GM21381 (cell line): Measurements from ENCODE around the gene NOP9.
A peak's percentile ranks its signal among the peaks of the same experiment; 100 is the strongest.

Experiments
- ATAC-seq: cut with Tn5 transposase; IDR thresholded peaks from one replicate; pipeline ENCODE4 v1.9.1; 2021; ENCODE audit warnings: mild to moderate bottlenecking, moderate library complexity; ENCODE audit not compliant: unreplicated experiment

Gene NOP9

DNA sequence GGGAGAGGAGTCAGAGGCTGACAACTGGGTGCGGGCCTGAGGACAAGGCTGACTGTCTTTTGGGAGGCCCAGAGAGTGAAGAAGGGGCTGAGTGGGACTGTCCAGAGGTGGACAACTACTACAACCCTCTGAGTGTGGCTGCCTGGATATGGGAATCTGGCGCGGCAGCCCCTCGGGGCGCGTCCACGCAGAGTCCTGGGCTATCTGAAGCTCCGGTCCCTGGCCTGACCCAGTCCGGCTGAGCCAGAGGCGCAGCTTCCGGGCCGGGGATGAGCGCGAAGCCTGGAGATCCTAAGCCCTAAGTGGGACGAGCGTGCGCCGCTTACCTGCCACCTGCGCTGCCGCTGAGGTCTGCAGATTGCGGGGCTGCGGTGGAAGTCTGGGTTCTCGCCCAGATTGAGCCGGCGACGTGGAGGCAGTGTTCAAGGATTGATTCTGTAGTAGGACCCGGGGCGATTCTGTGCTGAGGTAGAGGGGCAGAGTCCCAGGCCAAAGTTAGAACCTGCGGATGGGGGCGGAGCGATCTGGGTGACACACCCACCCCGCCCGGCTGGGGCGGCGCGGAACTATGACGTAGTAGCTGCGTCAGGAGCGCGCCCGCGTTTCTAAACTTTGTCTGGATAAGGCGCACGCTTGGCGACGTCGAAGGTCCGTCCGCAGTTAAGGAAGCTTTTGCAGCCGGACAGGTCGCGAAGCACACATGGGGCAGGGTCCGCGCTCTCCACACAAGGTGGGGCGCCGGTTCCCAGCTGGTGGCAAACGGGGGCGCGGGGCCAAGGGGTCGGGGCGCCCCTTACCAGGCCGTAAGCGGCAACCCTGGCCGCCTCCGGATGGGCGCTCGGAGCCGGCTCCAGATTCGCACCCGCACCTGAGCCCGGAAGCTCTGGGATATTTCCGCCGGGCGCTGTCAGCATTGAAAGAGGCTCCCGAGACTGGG, at the start of gene NOP9, which contains the start of gene DHRS1:
NOP9 (plus strand) TSS at position 596 of the 937 bp plus-strand sequence; CDS start at position 701, 105 bp downstream.
DHRS1 (minus strand) TSS at position 526 of the 937 bp plus-strand sequence. CDS start 674 bp downstream, outside the sequence.
- ATAC-seq = peak; percentile 70

- ATAC-seq = no peak
These were observed 49.3 kb upstream of the NOP9 start for GRCh38 chr14:24250354-24250753.

GRCh38 chr14:24251880-24252288, 47.8 kb upstream of the NOP9 start:
- ATAC-seq = no peak

DNA sequence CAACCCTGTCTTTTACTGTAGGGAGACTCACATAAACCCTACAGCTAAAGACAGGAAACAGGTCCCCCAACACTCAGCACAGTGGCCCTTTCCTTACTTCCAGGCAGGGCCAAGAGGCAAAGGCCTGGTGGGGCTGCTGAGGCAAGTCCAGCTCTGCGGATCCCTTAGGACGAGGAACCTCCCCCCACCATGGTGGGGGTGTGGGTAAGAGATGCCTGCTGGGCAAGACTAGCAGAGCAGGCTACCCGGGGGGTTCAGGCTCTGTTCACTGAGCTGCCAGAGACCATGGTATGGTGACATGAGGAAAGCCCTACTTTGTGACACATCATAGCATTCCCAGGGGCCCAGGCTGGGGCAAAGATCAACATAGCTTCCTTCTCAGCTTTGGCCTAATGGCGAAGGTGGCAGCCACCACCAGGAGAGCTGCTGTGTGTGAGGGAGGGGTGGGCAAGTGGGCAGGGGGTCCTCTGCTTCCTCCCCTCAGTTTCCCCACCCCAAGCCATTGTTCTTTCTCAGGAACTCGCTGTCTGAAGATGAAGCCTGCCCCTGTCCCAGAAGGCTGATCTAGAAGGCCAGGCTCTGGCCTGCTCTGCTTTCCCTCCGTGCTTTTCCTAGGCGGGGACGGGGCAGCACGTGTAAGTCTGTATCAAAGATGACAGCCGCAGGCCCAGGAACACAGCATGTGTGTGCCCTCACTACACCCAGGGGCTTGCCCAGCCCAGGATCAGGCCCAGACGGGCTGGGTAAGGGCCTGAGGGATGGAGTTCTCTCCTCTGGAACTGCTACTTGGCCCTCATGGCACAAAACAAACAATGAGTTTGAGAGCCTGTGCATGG, 47.1 kb upstream of the NOP9 start:
- no peak for ATAC-seq

GRCh38 chr14:24253936-24254335, 45.7 kb upstream of the NOP9 start:
- ATAC-seq = no peak

- ATAC-seq = no peak
These were observed 44.8 kb upstream of the NOP9 start for GRCh38 chr14:24254630-24255392.

DNA sequence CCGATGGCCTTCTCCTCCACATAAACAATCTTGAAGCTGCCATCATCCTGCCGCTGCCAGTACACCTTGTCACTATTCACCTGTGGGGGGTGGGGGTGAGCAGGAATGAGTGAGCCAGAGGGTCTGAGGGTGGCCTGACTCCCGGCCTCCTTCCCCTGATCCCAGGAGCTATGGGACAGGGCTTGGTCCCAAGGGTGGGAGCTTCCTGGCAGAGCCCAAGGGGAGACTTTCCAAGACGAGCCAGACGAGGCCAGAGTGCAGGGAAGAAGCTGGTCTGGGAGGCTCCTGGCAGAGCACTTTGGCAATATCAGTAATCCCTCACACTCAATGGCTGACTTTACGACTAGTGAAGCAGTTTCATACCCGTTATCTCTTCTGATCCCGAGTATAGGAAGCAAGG, 44.2 kb upstream of the NOP9 start:
- ATAC-seq = no peak

- no peak for ATAC-seq
These were observed 43.5 kb upstream of the NOP9 start for GRCh38 chr14:24255931-24256711.

DNA sequence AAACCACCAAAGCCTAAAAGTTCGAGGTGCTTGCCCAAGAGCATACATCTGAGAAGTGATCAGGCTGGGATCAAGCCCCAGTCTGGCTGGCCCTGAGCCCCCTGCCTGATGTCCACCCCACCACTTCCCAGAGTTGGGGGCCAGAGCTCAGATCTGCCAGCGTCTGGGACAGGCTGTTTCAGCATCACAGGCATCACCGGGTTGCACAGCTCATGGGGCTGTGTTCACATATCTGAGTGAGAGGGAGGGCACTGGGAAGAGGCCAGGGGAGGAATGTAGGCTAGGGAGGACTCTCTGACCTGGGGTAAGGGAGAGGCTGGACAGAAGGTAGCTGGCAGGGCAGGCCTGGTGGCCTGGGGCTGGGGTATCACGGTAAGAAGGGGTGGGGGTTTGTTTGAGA, 42.7 kb upstream of the NOP9 start:
- ATAC-seq = no peak

DNA sequence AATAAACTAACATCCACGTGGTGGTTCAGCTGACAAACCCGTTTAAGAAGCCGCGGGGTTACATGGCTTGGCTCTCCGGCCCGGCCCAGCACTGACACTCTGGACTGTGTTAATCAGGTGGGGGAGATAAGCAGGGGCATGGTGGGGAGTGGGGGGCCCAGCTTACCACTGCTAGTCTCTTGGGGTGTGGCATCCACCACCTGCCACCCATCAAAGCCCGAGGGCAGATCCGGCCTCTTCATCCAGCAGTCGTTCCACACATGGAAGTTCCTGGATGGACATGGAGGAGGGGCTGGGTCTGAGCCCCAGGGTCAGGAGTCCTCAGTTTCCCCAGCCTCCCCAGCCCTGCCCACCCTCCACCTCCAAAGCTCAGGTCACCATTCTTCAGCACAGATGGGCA, 41.5 kb upstream of the NOP9 start:
- ATAC-seq = no peak

DNA sequence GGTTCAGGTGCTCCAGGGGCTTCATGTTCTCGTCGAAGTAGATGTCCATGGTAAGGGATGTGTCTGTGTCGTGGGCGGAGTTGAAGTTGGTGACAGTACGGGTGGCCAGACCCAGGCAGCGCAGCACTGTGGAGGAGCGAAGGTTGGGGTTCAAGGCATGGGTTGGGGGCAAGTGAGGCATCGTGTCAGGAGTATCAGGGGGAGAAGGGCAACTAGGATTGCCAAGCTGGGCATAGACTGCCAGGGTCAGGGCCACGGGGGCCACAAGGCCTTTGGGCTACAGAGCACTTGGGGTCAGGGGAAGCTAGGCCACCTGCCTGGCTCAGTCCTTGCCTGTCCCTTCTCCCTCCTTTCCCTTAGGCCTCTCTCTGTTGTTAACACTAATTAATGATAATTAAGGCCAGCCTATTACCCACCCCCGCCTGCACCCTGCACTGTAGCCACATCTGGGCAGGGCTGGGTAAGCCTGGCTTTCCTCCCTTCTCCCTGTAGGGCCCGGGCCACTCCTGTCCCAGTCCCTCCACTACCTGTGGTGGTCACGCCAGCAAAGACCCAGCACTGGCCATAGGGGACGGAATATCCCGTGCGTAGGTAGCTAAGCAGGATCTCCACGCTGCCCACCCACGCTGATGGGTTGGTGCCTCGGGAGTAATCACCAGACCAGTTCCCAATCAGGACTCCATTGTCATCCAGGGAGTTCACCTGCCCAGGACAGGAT, 40.9 kb upstream of the NOP9 start:
- ATAC-seq = no peak

- ATAC-seq = no peak
These were observed 40.2 kb upstream of the NOP9 start for GRCh38 chr14:24259282-24260025.

- no peak for ATAC-seq
These were observed 39.4 kb upstream of the NOP9 start for GRCh38 chr14:24260026-24260779.

- no peak for ATAC-seq
These were observed 38.9 kb upstream of the NOP9 start for GRCh38 chr14:24260780-24261157.

GRCh38 chr14:24261256-24261968, 38.2 kb upstream of the NOP9 start:
- no peak for ATAC-seq

- no peak for ATAC-seq
These were observed 37.7 kb upstream of the NOP9 start for GRCh38 chr14:24261969-24262327.
